IMR-90 (cell line): ENCODE results near the gene BOD1L1. TPM values are rescaled to one million over a fixed set of nuclear protein-coding genes. Genes with fewer than 3 reads are reported as not detected.

ENCODE experiments used
- ATAC-seq: fragments of 200-7000 bp; cut with Tn5 transposase; 2 replicates; pipeline ENCODE4 v1.9.1; 2020; ENCODE audit warnings: low read depth, mild to moderate bottlenecking, moderate library complexity
- BruUV-seq: library from RNA; stranded (reverse); fragments of 400-500 nt; replicated peaks from 2 replicates; lab custom pipeline; 2021; lab: Mats Ljungman, UMichigan
- CTCF ChIA-PET: fragments of 300-600 bp; formaldehyde crosslinking; extraction: SDS; loops from one replicate; lab custom pipeline; 2021; ENCODE audit warnings: antibody characterized with exemption; lab: Yijun Ruan, JAX
- POLR2A ChIA-PET: fragments of 300-600 bp; sonication (Branson Sonifier 250); formaldehyde crosslinking; loops from one replicate; lab custom pipeline; 2022; ENCODE audit warnings: antibody characterized with exemption; ENCODE audit not compliant: unreplicated experiment; lab: Charles Lee
- DNase-seq: peaks from one replicate; pipeline ENCODE4 v3.0.0; 2013
- H2AFZ ChIP-seq: replicated peaks from 2 replicates; pipeline ENCODE3; 2013; ENCODE audit warnings: low read length, mild to moderate bottlenecking; ENCODE audit not compliant: poor library complexity
- H2AK5ac ChIP-seq: 2 replicates; pipeline ENCODE4 v1.6.1; 2013; ENCODE audit warnings: low read depth, low read length, inconsistent platforms
- H2AK9ac ChIP-seq: replicated peaks from 2 replicates; pipeline ENCODE3; 2013; ENCODE audit warnings: mild to moderate bottlenecking, low read depth, low read length, moderate library complexity; ENCODE audit not compliant: poor library complexity
- H2BK120ac ChIP-seq: 2 replicates; pipeline ENCODE4 v1.6.1; 2013; ENCODE audit warnings: low read depth, low read length, inconsistent platforms
- H2BK15ac ChIP-seq: 3 replicates; pipeline ENCODE4 v1.6.1; 2013; ENCODE audit warnings: low read depth, low read length, inconsistent platforms
- H2BK20ac ChIP-seq: 2 replicates; pipeline ENCODE4 v1.6.1; 2013; ENCODE audit warnings: low read depth, mild to moderate bottlenecking, inconsistent platforms, low read length, moderate library complexity
- H2BK5ac ChIP-seq: 2 replicates; pipeline ENCODE4 v1.6.1; 2013; ENCODE audit warnings: mild to moderate bottlenecking, low read depth, low read length, inconsistent platforms; ENCODE audit not compliant: poor library complexity, severe bottlenecking
- H3K14ac ChIP-seq: replicated peaks from 2 replicates; pipeline ENCODE4 v1.6.1; 2013; ENCODE audit warnings: low read depth, low read length, inconsistent platforms
- H3K18ac ChIP-seq: 2 replicates; pipeline ENCODE4 v1.6.1; 2013; ENCODE audit warnings: low read depth, low read length, control low read depth
- H3K23ac ChIP-seq: 2 replicates; pipeline ENCODE4 v1.6.1; 2013; ENCODE audit warnings: low read depth, low read length, inconsistent platforms
- H3K27ac ChIP-seq: 2 replicates; pipeline ENCODE4 v1.5.1; 2013; ENCODE audit warnings: mild to moderate bottlenecking, control low read depth, low read length; ENCODE audit not compliant: insufficient read depth
- H3K27me3 ChIP-seq: 2 replicates; pipeline ENCODE4 v1.6.1; 2013; ENCODE audit warnings: low read length; ENCODE audit not compliant: control insufficient read depth, insufficient read depth
- H3K36me3 ChIP-seq: 2 replicates; pipeline ENCODE4 v1.6.1; 2013; ENCODE audit warnings: low read length, mixed read lengths; ENCODE audit not compliant: control insufficient read depth, insufficient read depth
- H3K4ac ChIP-seq: 2 replicates; pipeline ENCODE4 v1.6.1; 2013; ENCODE audit warnings: low read depth, low read length, inconsistent platforms
- H3K4me1 ChIP-seq: 2 replicates; pipeline ENCODE4 v1.6.1; 2013; ENCODE audit warnings: low read length, mixed read lengths; ENCODE audit not compliant: control insufficient read depth, insufficient read depth
- H3K4me2 ChIP-seq: 2 replicates; pipeline ENCODE4 v1.6.1; 2013; ENCODE audit warnings: low read depth, mild to moderate bottlenecking, control low read depth, low read length, moderate library complexity
- H3K4me3 ChIP-seq: 2 replicates; pipeline ENCODE4 v1.5.1; 2013; ENCODE audit warnings: low read depth, mild to moderate bottlenecking, control low read depth, low read length, moderate library complexity; ENCODE audit not compliant: insufficient read depth
- H3K56ac ChIP-seq: 2 replicates; pipeline ENCODE4 v1.6.1; 2013; ENCODE audit warnings: low read length, inconsistent platforms; ENCODE audit not compliant: insufficient read depth; ENCODE audit errors: extremely low read depth
- H3K79me1 ChIP-seq, 2 experiments: 2 replicates each; pipeline ENCODE4 v1.6.1; 2013; ENCODE audit warnings: low read length in 2 of 2, inconsistent platforms in 1 of 2, low read depth in 1 of 2
- H3K9ac ChIP-seq: 2 replicates; pipeline ENCODE4 v1.6.1; 2013; ENCODE audit warnings: low read depth, low read length, control low read depth
- H3K9me1 ChIP-seq: 2 replicates; pipeline ENCODE4 v1.6.1; 2013; ENCODE audit warnings: low read length, inconsistent platforms; ENCODE audit not compliant: insufficient read depth
- H3K9me3 ChIP-seq: 2 replicates; pipeline ENCODE4 v1.6.1; 2013; ENCODE audit warnings: low read length; ENCODE audit not compliant: control insufficient read depth, insufficient read depth
- H4K20me1 ChIP-seq: 2 replicates; pipeline ENCODE4 v1.6.1; 2013; ENCODE audit warnings: low read length, inconsistent platforms; ENCODE audit not compliant: insufficient read depth
- H4K5ac ChIP-seq: 2 replicates; pipeline ENCODE4 v1.6.1; 2013; ENCODE audit warnings: mild to moderate bottlenecking, low read depth, low read length, control low read depth
- H4K8ac ChIP-seq, 2 experiments: 2 replicates each; pipeline ENCODE4 v1.6.1; 2013; ENCODE audit warnings: low read depth in 2 of 2, low read length in 2 of 2, control low read depth in 1 of 2, inconsistent platforms in 1 of 2
- H4K91ac ChIP-seq: 2 replicates; pipeline ENCODE4 v1.6.1; 2013; ENCODE audit warnings: low read depth, low read length, inconsistent platforms; ENCODE audit not compliant: insufficient read depth
- BHLHE40 ChIP-seq: fragments of 150-350 bp; IDR thresholded peaks from 2 replicates; pipeline ENCODE4 v1.6.1; 2016; ENCODE audit warnings: mild to moderate bottlenecking, low read depth, low read length
- CEBPB ChIP-seq: IDR thresholded peaks from 2 replicates; pipeline ENCODE4 v1.6.1; 2012; ENCODE audit warnings: low read depth, low read length, improper control_type of control experiment
- CHD1 ChIP-seq: IDR thresholded peaks from 2 replicates; pipeline ENCODE4 v1.6.1; 2012; ENCODE audit warnings: low read depth, low read length, improper control_type of control experiment
- CTCF ChIP-seq: conservative IDR thresholded peaks from 2 replicates; pipeline ENCODE4 v1.5.1; 2012; ENCODE audit warnings: mild to moderate bottlenecking, low read depth, low read length, improper control_type of control experiment
- FOS ChIP-seq: fragments of 150-350 bp; IDR thresholded peaks from 2 replicates; pipeline ENCODE4 v1.6.1; 2016; ENCODE audit warnings: low read depth, low read length
- MAFK ChIP-seq: IDR thresholded peaks from 2 replicates; pipeline ENCODE4 v1.6.1; 2012; ENCODE audit warnings: low read depth, low read length, improper control_type of control experiment
- MAZ ChIP-seq: IDR thresholded peaks from 2 replicates; pipeline ENCODE4 v1.6.1; 2012; ENCODE audit warnings: low read depth, mild to moderate bottlenecking, low read length, improper control_type of control experiment, moderate library complexity, borderline replicate concordance
- MXI1 ChIP-seq: IDR thresholded peaks from 2 replicates; pipeline ENCODE4 v1.6.1; 2012; ENCODE audit warnings: low read depth, mild to moderate bottlenecking, low read length, moderate library complexity, borderline replicate concordance
- NFE2L2 ChIP-seq: fragments of 150-350 bp; IDR thresholded peaks from 2 replicates; pipeline ENCODE4 v1.6.1; 2016; ENCODE audit warnings: low read depth, mild to moderate bottlenecking, low read length
- POLR2A ChIP-seq: IDR thresholded peaks from 2 replicates; pipeline ENCODE4 v1.6.1; 2012; ENCODE audit warnings: mild to moderate bottlenecking, low read depth, low read length
- RAD21 ChIP-seq: IDR thresholded peaks from 2 replicates; pipeline ENCODE4 v1.6.1; 2012; ENCODE audit warnings: low read length, improper control_type of control experiment
- RCOR1 ChIP-seq: IDR thresholded peaks from 2 replicates; pipeline ENCODE4 v1.6.1; 2012; ENCODE audit warnings: mild to moderate bottlenecking, low read length, improper control_type of control experiment; ENCODE audit not compliant: insufficient replicate concordance
- RFX5 ChIP-seq: IDR thresholded peaks from 2 replicates; pipeline ENCODE4 v1.8.0; 2012; ENCODE audit warnings: low read depth, mild to moderate bottlenecking, low read length, moderate library complexity
- SMC3 ChIP-seq: fragments of 150-350 bp; IDR thresholded peaks from 2 replicates; pipeline ENCODE4 v1.6.1; 2016; ENCODE audit warnings: low read depth, mild to moderate bottlenecking, antibody characterized with exemption, low read length, moderate library complexity
- USF2 ChIP-seq: fragments of 150-350 bp; IDR thresholded peaks from 2 replicates; pipeline ENCODE4 v1.6.1; 2017; ENCODE audit warnings: mild to moderate bottlenecking, antibody characterized with exemption, low read length, low read depth
- WGBS, 2 experiments: methylation state at CpG; one replicate each; pipeline versions ENCODE4 v1.1.5 to v1.1.7; 2013; ENCODE audit warnings: missing lambda C conversion rate in 2 of 2; ENCODE audit not compliant: insufficient read length in 1 of 2; ENCODE audit errors: extremely low coverage in 2 of 2; 5-methylcytosine and 5-hydroxymethylcytosine counted together
- dilution Hi-C: fragments of 300-500 bp; cut with HindIII; formaldehyde crosslinking; loops from one replicate; pipeline ENCODE4 v1.14.3; 2018; ENCODE audit warnings: low sequenced_read_pairs; ENCODE audit not compliant: unreplicated experiment
- in situ Hi-C: fragments of 300-500 bp; cut with MboI; formaldehyde crosslinking; loops from 3 replicates; pipeline ENCODE4 v1.14.3; 2019; ENCODE audit warnings: low sequenced_read_pairs, inconsistent platforms, mixed read lengths
- intact Hi-C: fragments of 100-400 bp; cut with micrococcal nuclease; formaldehyde crosslinking; loops from 2 replicates; pipeline ENCODE4 v1.10.0; 2022
- polyA plus RNA-seq, 3 experiments: library from polyadenylated mRNA; depleted of rRNA; stranded (reverse); fragments of >200 nt; gene quantifications; 2 replicates each; pipeline ENCODE4 v1.2.3, GENCODE V29; 2012; ENCODE audit warnings: low replicate concordance in 1 of 3
- total RNA-seq: library from RNA; depleted of rRNA; stranded (reverse); fragments of >200 nt; gene quantifications from 2 replicates; pipeline ENCODE4 v1.2.3, GENCODE V29; 2012

BOD1L1 gene
- total and polyA plus RNA-seq, 2 of the 4 experiments (the other 2 are of a cell fraction): 13.5 to 26.9 TPM

GRCh38 chr4:13654162-13654797 lies 26.8 kb upstream of the BOD1L1 start:
- H2BK120ac ChIP-seq: 0 out of 2 replicates have a peak overlapping the region, but pooled peaks have one; percentile 55
- H3K4me3 ChIP-seq: peak overlapping the region; percentile 50
- H2BK20ac ChIP-seq: peak overlapping the region; percentile 27; the same call in 1 of the 2 replicates
- H3K56ac ChIP-seq: no peak overlapping the region
- no peak overlapping the region for H4K5ac ChIP-seq
- H4K91ac ChIP-seq: peak overlapping the region; percentile 31; the same call in 1 of the 2 replicates
- H3K9me3 ChIP-seq: no peaks in the 10 kb centered on the region
- no peaks in the 10 kb centered on the region for H3K27me3 ChIP-seq
- BruUV-seq: no TSS peak
- H2AFZ ChIP-seq: peak overlapping the region; percentile 94
- peak overlapping the region; percentile 20 for H3K27ac ChIP-seq
- dilution Hi-C loops: no loop called here
- in situ Hi-C loops: loop anchor here (10.0 to 25.0 kb wide), 3 partner anchors 258 to 1511 kb away; partner anchors contain the start of gene CPEB2
- WGBS, 2 experiments: 0% methylated on average over 13 of the region's 31 CpGs; no CpG with 5 or more reads in 1 of the 2 experiments
- peak overlapping the region; percentile 25 for H3K9ac ChIP-seq
- 0 out of 2 replicates have a peak overlapping the region, but pooled peaks have one; percentile 15 for H3K14ac ChIP-seq
- intact Hi-C loops: loop anchor here (5.0 to 10.0 kb wide), 6 partner anchors 481 to 1508 kb away; no protein-coding TSS in a partner anchor
- peaks cover 2% of the 10 kb centered on the region; the same call in 1 of the 2 replicates for H3K4me1 ChIP-seq
- peak; percentile 97 for ATAC-seq
- H3K9me1 ChIP-seq: 0 out of 2 replicates have a peak, but pooled peaks cover 2% of the 10 kb centered on the region
- H3K23ac ChIP-seq: 0 out of 2 replicates have a peak overlapping the region, but pooled peaks have one; percentile 53
- no peak for TF ChIP-seq NFE2L2
- TF ChIP-seq CTCF: peak; percentile 93
- no peak for TF ChIP-seq RCOR1
- peak; percentile 81 for TF ChIP-seq RAD21
- TF ChIP-seq RFX5: no peak
- TF ChIP-seq BHLHE40: no peak
- TF ChIP-seq SMC3: peak; percentile 67
- TF ChIP-seq CHD1: peak; percentile 60; the same call in 1 of the 2 replicates
- TF ChIP-seq MXI1: peak; percentile 46; the same call in 1 of the 2 replicates
- TF ChIP-seq USF2: no peak
- no peak for TF ChIP-seq CEBPB
- TF ChIP-seq POLR2A: no peak
- peak; percentile 32; the same call in 1 of the 2 replicates for TF ChIP-seq MAZ
- TF ChIP-seq FOS: no peak
- no peak for TF ChIP-seq MAFK
- no peak overlapping the region for H3K18ac ChIP-seq
- H3K79me1 ChIP-seq: no peaks in the 10 kb centered on the region
- H3K4ac ChIP-seq: peak overlapping the region; percentile 24; the same call in 1 of the 2 replicates
- POLR2A ChIA-PET: no interaction called here
- H2AK5ac ChIP-seq: no peak overlapping the region
- H3K4me2 ChIP-seq: peak overlapping the region; percentile 73
- no peaks in the 10 kb centered on the region for H3K36me3 ChIP-seq
- no peaks in the 10 kb centered on the region for H4K20me1 ChIP-seq
- CTCF ChIA-PET: interaction anchor here (0.6 to 3.3 kb wide), 17 partner anchors 10 to 1566 kb away, joined by 3 to 21 read pairs (median 4); no protein-coding TSS in a partner anchor
- H2BK5ac ChIP-seq: no peak overlapping the region
- peak overlapping the region; percentile 75 for H2AK9ac ChIP-seq
- peak overlapping the region in 1 of 2 experiments; percentile 79; a peak in 2 of 4 replicates for H4K8ac ChIP-seq
- DNase-seq: peak; percentile 68
- H2BK15ac ChIP-seq: no peak overlapping the region
